H1 (cell line): ENCODE data around the gene ETV7. TPM values are rescaled to one million over a fixed set of nuclear protein-coding genes. Genes with fewer than 3 reads are reported as not detected.

Experiments
- CTCF ChIA-PET: fragments of 300-600 bp; sonication (Branson Sonifier 250); formaldehyde crosslinking; loops from one replicate; lab custom pipeline; 2021; ENCODE audit not compliant: partially characterized antibody; lab: Charles Lee
- POLR2A ChIA-PET: fragments of 300-600 bp; sonication (Branson Sonifier 250); formaldehyde crosslinking; loops from one replicate; lab custom pipeline; 2021; ENCODE audit warnings: inconsistent platforms; ENCODE audit not compliant: partially characterized antibody; lab: Charles Lee
- DNase-seq, 2 experiments: peaks; one replicate each; pipeline versions ENCODE4 v3.0.0 to v3.0.0-alpha.2; 2010 to 2022; ENCODE audit warnings: low spot score in 2 of 2, low read depth in 1 of 2, mixed read lengths in 1 of 2
- FAIRE-seq: peaks from 2 replicates; lab custom pipeline; 2011; peaks lifted over from hg19 to GRCh38; lab: Jason Lieb, UNC
- H2AFZ ChIP-seq: 2 replicates; pipeline ENCODE4 v1.8.1; 2012; ENCODE audit warnings: low read length, inconsistent platforms
- H2AK5ac ChIP-seq: 2 replicates; pipeline ENCODE4 v1.6.1; 2013; ENCODE audit warnings: low read depth, low read length
- H2BK120ac ChIP-seq: replicated peaks from 2 replicates; pipeline ENCODE3; 2013; ENCODE audit warnings: low read depth, low read length, inconsistent platforms
- H2BK12ac ChIP-seq: 2 replicates; pipeline ENCODE4 v1.6.1; 2013; ENCODE audit warnings: low read depth, low read length
- H2BK15ac ChIP-seq: 2 replicates; pipeline ENCODE4 v1.6.1; 2013; ENCODE audit warnings: low read length
- H2BK20ac ChIP-seq: 2 replicates; pipeline ENCODE4 v1.6.1; 2013; ENCODE audit warnings: low read length
- H2BK5ac ChIP-seq: 2 replicates; pipeline ENCODE4 v1.6.1; 2013; ENCODE audit warnings: low read depth, low read length
- H3K14ac ChIP-seq: 2 replicates; pipeline ENCODE4 v1.6.1; 2013; ENCODE audit warnings: inconsistent platforms; ENCODE audit not compliant: insufficient read length
- H3K18ac ChIP-seq: 2 replicates; pipeline ENCODE4 v1.6.1; 2013; ENCODE audit warnings: low read length; ENCODE audit errors: extremely low read depth
- H3K23ac ChIP-seq: 2 replicates; pipeline ENCODE4 v1.6.1; 2013; ENCODE audit warnings: inconsistent platforms; ENCODE audit not compliant: insufficient read length
- H3K23me2 ChIP-seq: 2 replicates; pipeline ENCODE4 v1.6.1; 2013; ENCODE audit warnings: low read depth, low read length
- H3K27ac ChIP-seq: 2 replicates; pipeline ENCODE4 v1.6.1; 2011; ENCODE audit warnings: low read depth, low read length, inconsistent platforms
- H3K27me3 ChIP-seq, 4 experiments: replicated peaks in 1 of 4; 1 replicate in 1 of 4; 2 replicates in 3 of 4; pipeline versions ENCODE4 v1.6.1 to v1.8.1; 2011 to 2013; ENCODE audit warnings: low read length in 3 of 4, mild to moderate bottlenecking in 3 of 4, inconsistent platforms in 2 of 4, mixed read lengths in 2 of 4, moderate library complexity in 1 of 4; ENCODE audit not compliant: control insufficient read depth in 3 of 4, insufficient read depth in 3 of 4; ENCODE audit errors: extremely low read depth in 1 of 4
- H3K36me3 ChIP-seq, 4 experiments: 2 replicates each; pipeline versions ENCODE4 v1.6.1 to v1.8.1; 2011 to 2013; ENCODE audit warnings: mild to moderate bottlenecking in 4 of 4, low read length in 3 of 4, moderate library complexity in 2 of 4, control low read depth in 1 of 4, inconsistent platforms in 1 of 4; ENCODE audit not compliant: insufficient read depth in 4 of 4, control insufficient read depth in 2 of 4
- H3K4ac ChIP-seq: replicated peaks from 2 replicates; pipeline ENCODE3; 2013; ENCODE audit warnings: low read length, low read depth, mixed read lengths, inconsistent platforms; ENCODE audit not compliant: insufficient read length
- H3K4me1 ChIP-seq, 4 experiments: replicated peaks in 1 of 4; 1 replicate in 1 of 4; 2 replicates in 3 of 4; pipeline versions ENCODE4 v1.6.1 to v1.8.1; 2011 to 2013; ENCODE audit warnings: low read length in 3 of 4, inconsistent platforms in 2 of 4, mixed read lengths in 1 of 4; ENCODE audit not compliant: insufficient read depth in 4 of 4, control insufficient read depth in 3 of 4
- H3K4me2 ChIP-seq, 2 experiments: 2 replicates each; pipeline versions ENCODE4 v1.6.1 to v1.8.1; 2011 to 2013; ENCODE audit warnings: low read depth in 2 of 2, low read length in 2 of 2, control low read depth in 1 of 2, inconsistent platforms in 1 of 2, mild to moderate bottlenecking in 1 of 2; ENCODE audit not compliant: insufficient read depth in 1 of 2
- H3K4me3 ChIP-seq, 4 experiments: fragments of 200-600, 300-600 bp in 1 of 4; sonication (generic), shearing (Covaris generic), sonication (Bioruptor Twin) in 1 of 4; 2 replicates each; pipeline versions ENCODE4 v1.5.1 to v1.8.1; 2011 to 2016; ENCODE audit warnings: low read length in 4 of 4, low read depth in 3 of 4, control low read depth in 2 of 4, inconsistent platforms in 2 of 4, mild to moderate bottlenecking in 2 of 4, mixed read lengths in 1 of 4, moderate library complexity in 1 of 4; ENCODE audit not compliant: insufficient read depth in 2 of 4; ENCODE audit errors: extremely low read depth in 1 of 4
- H3K56ac ChIP-seq: replicated peaks from 2 replicates; pipeline ENCODE3; 2013; ENCODE audit warnings: low read depth, mild to moderate bottlenecking, mixed read lengths, low read length, inconsistent platforms; ENCODE audit not compliant: insufficient read length
- H3K79me1 ChIP-seq: 2 replicates; pipeline ENCODE4 v1.6.1; 2013; ENCODE audit warnings: low read depth, low read length, control low read depth
- H3K79me2 ChIP-seq, 2 experiments: 2 replicates each; pipeline versions ENCODE4 v1.6.1 to v1.8.1; 2012 to 2013; ENCODE audit warnings: low read length in 2 of 2, mild to moderate bottlenecking in 2 of 2, inconsistent platforms in 1 of 2; ENCODE audit not compliant: insufficient read depth in 2 of 2, control insufficient read depth in 1 of 2
- H3K9ac ChIP-seq, 4 experiments: replicated peaks in 1 of 4; 1 replicate in 1 of 4; 2 replicates in 3 of 4; pipeline versions ENCODE4 v1.6.1 to v1.8.1; 2011 to 2013; ENCODE audit warnings: low read depth in 3 of 4, low read length in 3 of 4, control low read depth in 2 of 4, mild to moderate bottlenecking in 2 of 4, moderate library complexity in 2 of 4, inconsistent platforms in 1 of 4; ENCODE audit errors: extremely low read depth in 1 of 4
- H3K9me3 ChIP-seq, 2 experiments: 2 replicates each; pipeline versions ENCODE4 v1.6.1 to v1.8.1; 2012 to 2013; ENCODE audit warnings: mild to moderate bottlenecking in 2 of 2, moderate library complexity in 2 of 2, control low read depth in 1 of 2, inconsistent platforms in 1 of 2, low read depth in 1 of 2, low read length in 1 of 2, mixed read lengths in 1 of 2; ENCODE audit not compliant: insufficient read depth in 2 of 2
- H4K20me1 ChIP-seq, 2 experiments: replicated peaks in 1 of 2; 2 replicates each; pipeline versions ENCODE3 to v1.8.1; 2011 to 2013; ENCODE audit warnings: inconsistent platforms in 2 of 2, low read length in 2 of 2, mild to moderate bottlenecking in 1 of 2; ENCODE audit not compliant: insufficient read depth in 2 of 2, control insufficient read depth in 1 of 2
- H4K5ac ChIP-seq: 2 replicates; pipeline ENCODE4 v1.6.1; 2013; ENCODE audit warnings: low read length, low read depth, mixed read lengths, inconsistent platforms; ENCODE audit not compliant: insufficient read length
- H4K8ac ChIP-seq: 2 replicates; pipeline ENCODE4 v1.8.0; 2013; ENCODE audit warnings: mild to moderate bottlenecking, moderate library complexity, low read length, inconsistent platforms; ENCODE audit not compliant: insufficient read depth; ENCODE audit errors: extremely low read depth
- H4K91ac ChIP-seq: replicated peaks from 2 replicates; pipeline ENCODE3; 2013; ENCODE audit warnings: low read length, mixed read lengths, inconsistent platforms; ENCODE audit not compliant: insufficient read length
- CHD1 ChIP-seq: IDR thresholded peaks from 2 replicates; pipeline ENCODE4 v1.6.1; 2012; ENCODE audit warnings: low read depth, low read length, improper control_type of control experiment
- CREB1 ChIP-seq: IDR thresholded peaks from 2 replicates; pipeline ENCODE4 v1.6.1; 2012; ENCODE audit warnings: inconsistent platforms
- CTBP2 ChIP-seq: IDR thresholded peaks from 2 replicates; pipeline ENCODE4 v1.7.0; 2011; ENCODE audit warnings: borderline replicate concordance, mild to moderate bottlenecking, moderate library complexity, mixed read lengths, low read length; ENCODE audit not compliant: insufficient read depth, insufficient read length
- E2F6 ChIP-seq: IDR thresholded peaks from 2 replicates; pipeline ENCODE4 v1.6.1; 2012; ENCODE audit warnings: inconsistent platforms
- GABPA ChIP-seq: IDR thresholded peaks from 2 replicates; pipeline ENCODE4 v1.6.1; 2011; ENCODE audit warnings: mild to moderate bottlenecking, low read length, moderate library complexity, borderline replicate concordance; ENCODE audit not compliant: insufficient read depth
- NANOG ChIP-seq: IDR thresholded peaks from 2 replicates; pipeline ENCODE4 v1.6.1; 2011; ENCODE audit warnings: low read length, low read depth, mild to moderate bottlenecking, inconsistent platforms; ENCODE audit not compliant: insufficient read depth, poor library complexity, severe bottlenecking
- WGBS, 2 experiments: shearing (Covaris generic) in 1 of 2; methylation state at CpG; one replicate each; pipeline versions ENCODE4 v1.1.6 to v1.1.7; 2013 to 2015; ENCODE audit warnings: low lambda C conversion rate in 2 of 2, mixed read lengths in 2 of 2, inconsistent platforms in 1 of 2, low coverage in 1 of 2, missing lambda C conversion rate in 1 of 2; ENCODE audit not compliant: insufficient replicate concordance in 2 of 2, insufficient coverage in 1 of 2, insufficient read length in 1 of 2; ENCODE audit errors: extremely low coverage in 1 of 2, missing lambda C conversion rate in 1 of 2; 5-methylcytosine and 5-hydroxymethylcytosine counted together
- polyA plus RNA-seq, 7 experiments: library from polyadenylated mRNA; depleted of rRNA in 3 of 7; stranded (reverse) in 5 of 7; unstranded in 2 of 7; fragments of >200 nt in 5 of 7; fragments of 200-250 nt in 2 of 7; gene quantifications; 1 replicate in 5 of 7; 2 replicates in 1 of 7; 4 replicates in 1 of 7; pipeline versions ENCODE4 v1.2.1 to v1.2.3, GENCODE V29; 2011 to 2013; ENCODE audit warnings: missing spikeins in 2 of 7, mixed read lengths in 2 of 7
- total RNA-seq: library from RNA; stranded (reverse); fragmentation: NEBNext Ultra II Directional; extraction: Animal tissue kit (Norgen Biotek cat#: 25700); gene quantifications from 2 replicates; pipeline ENCODE4 v1.2.1, GENCODE V29; 2021
- TF ChIP-seq, protein P1 (sequence below), 3 experiments: IDR thresholded peaks; 1 replicate in 2 of 3; 2 replicates in 1 of 3; pipeline versions ENCODE4 v1.5.1 to v1.6.1; 2011; ENCODE audit warnings: low read length in 3 of 3, mild to moderate bottlenecking in 3 of 3, inconsistent platforms in 2 of 3, low read depth in 1 of 3, moderate library complexity in 1 of 3; ENCODE audit not compliant: insufficient read depth in 1 of 3; ENCODE audit errors: control extremely low read depth in 1 of 3

Gene ETV7
- total and polyA plus RNA-seq, 2 of the 8 experiments (the other 6 are each of a cell fraction or from before 2014, with no cell fraction given) = 0.54 to 2.4 TPM

GRCh38 chr6:36340618-36341454, 46.6 kb downstream of the ETV7 start:
- H3K9ac ChIP-seq = peak overlapping the region in 1 of 4 experiments; percentile 1; a peak in 1 of 7 replicates
- peak overlapping the region; percentile 2 to 53 (median 43); a peak in 7 of 8 replicates for H3K4me3 ChIP-seq
- no peak for FAIRE-seq
- TF ChIP-seq E2F6 = peak; percentile 79
- TF ChIP-seq GABPA = 0 out of 2 replicates have a peak, but pooled peaks have one; percentile 25
- TF ChIP-seq CREB1 = peak; percentile 61
- no peak for TF ChIP-seq CHD1
- TF ChIP-seq CTBP2 = no peak
- TF ChIP-seq NANOG = no peak
- TF ChIP-seq, protein P1, sequence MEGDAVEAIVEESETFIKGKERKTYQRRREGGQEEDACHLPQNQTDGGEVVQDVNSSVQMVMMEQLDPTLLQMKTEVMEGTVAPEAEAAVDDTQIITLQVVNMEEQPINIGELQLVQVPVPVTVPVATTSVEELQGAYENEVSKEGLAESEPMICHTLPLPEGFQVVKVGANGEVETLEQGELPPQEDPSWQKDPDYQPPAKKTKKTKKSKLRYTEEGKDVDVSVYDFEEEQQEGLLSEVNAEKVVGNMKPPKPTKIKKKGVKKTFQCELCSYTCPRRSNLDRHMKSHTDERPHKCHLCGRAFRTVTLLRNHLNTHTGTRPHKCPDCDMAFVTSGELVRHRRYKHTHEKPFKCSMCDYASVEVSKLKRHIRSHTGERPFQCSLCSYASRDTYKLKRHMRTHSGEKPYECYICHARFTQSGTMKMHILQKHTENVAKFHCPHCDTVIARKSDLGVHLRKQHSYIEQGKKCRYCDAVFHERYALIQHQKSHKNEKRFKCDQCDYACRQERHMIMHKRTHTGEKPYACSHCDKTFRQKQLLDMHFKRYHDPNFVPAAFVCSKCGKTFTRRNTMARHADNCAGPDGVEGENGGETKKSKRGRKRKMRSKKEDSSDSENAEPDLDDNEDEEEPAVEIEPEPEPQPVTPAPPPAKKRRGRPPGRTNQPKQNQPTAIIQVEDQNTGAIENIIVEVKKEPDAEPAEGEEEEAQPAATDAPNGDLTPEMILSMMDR (IDR thresholded peaks at IDR 0.05; ENCODE audit: control extremely low read depth in 1 of 3, insufficient read depth in 1 of 3, low read depth in 1 of 3, low read length in 3 of 3) = peak; percentile 85 to 98 (median 92)

More at GRCh38 chr6:36340618-36341454, 46.6 kb downstream of the ETV7 start:
- H3K18ac ChIP-seq = no peak overlapping the region
- peak in 1 of 2 experiments; percentile 87 for DNase-seq
- H3K23ac ChIP-seq = no peak overlapping the region
- ChIA-PET POLR2A (interaction anchor here (0.8 to 1.5 kb wide), 5 partner anchors 10 to 217 kb away, joined by 3 to 5 read pairs (median 3); no protein-coding TSS in a partner anchor), CTCF (interaction anchor here (0.6 to 6.2 kb wide), 26 partner anchors 10 to 227 kb away, joined by 3 to 68 read pairs (median 5); partner anchors contain the start of gene ETV7)
- H2BK5ac ChIP-seq = no peak overlapping the region
- no peaks in the 10 kb centered on the region for H3K9me3 ChIP-seq
- H3K79me2 ChIP-seq = no peaks in the 10 kb centered on the region
- H2BK20ac ChIP-seq = no peak overlapping the region
- 34% methylated on average over 36 of the region's 36 CpGs; no CpG with 5 or more reads in 1 of the 2 experiments for WGBS, 2 experiments
- H2BK120ac ChIP-seq = no peak overlapping the region
- H2BK12ac ChIP-seq = no peak overlapping the region
- H3K56ac ChIP-seq = no peak overlapping the region
- no peak overlapping the region for H4K91ac ChIP-seq
- H2AK5ac ChIP-seq = no peak overlapping the region
- H3K4me1 ChIP-seq = peaks cover 0 to 3% (median under 1%) of the 10 kb centered on the region in 4 experiments; a peak in 4 of 7 replicates
- peak overlapping the region; percentile 68 for H2AFZ ChIP-seq
- H3K4ac ChIP-seq = no peak overlapping the region
- no peak overlapping the region for H3K14ac ChIP-seq
- H3K79me1 ChIP-seq = no peaks in the 10 kb centered on the region
- H3K23me2 ChIP-seq = peaks cover 3% of the 10 kb centered on the region; the same call in 1 of the 2 replicates
- no peak overlapping the region for H3K27ac ChIP-seq
- H2BK15ac ChIP-seq = no peak overlapping the region
- H4K5ac ChIP-seq = no peak overlapping the region
- H3K36me3 ChIP-seq = no peaks in the 10 kb centered on the region
- 0 out of 2 replicates have a peak overlapping the region, but pooled peaks have one; percentile 73 for H4K8ac ChIP-seq
- peaks cover 0 to 9% (median 3%) of the 10 kb centered on the region in 4 experiments; a peak in 3 of 7 replicates for H3K27me3 ChIP-seq
- H4K20me1 ChIP-seq = no peaks in the 10 kb centered on the region
- peak overlapping the region; percentile 14 to 71 for H3K4me2 ChIP-seq
